Memory B cell (primary cell): ENCODE measurements around the gene ZNF536.
"Not testable (repeated sequence)": the region's sequence is repeated elsewhere in the genome, so short reads cannot be mapped to it uniquely, and the experiment has no call there.

Experiments
- ATAC-seq: fragments of 150-1000 bp; cut with Tn5 transposase; 2 replicates; pipeline ENCODE4 v1.10.0; 2021; ENCODE audit warnings: low read depth, mild to moderate bottlenecking, moderate library complexity
- DNase-seq, 2 donors: peaks; one replicate each; pipeline ENCODE4 v3.0.0; 2022; ENCODE audit warnings: low spot score in 2 of 2
- H3K27ac Mint-ChIP-seq: one replicate; pipeline ENCODE4 v1.8.0; 2022; ENCODE audit warnings: mild to moderate bottlenecking, moderate library complexity, mixed read lengths
- H3K27me3 Mint-ChIP-seq: one replicate; pipeline ENCODE4 v1.8.0; 2022; ENCODE audit warnings: mixed read lengths
- H3K36me3 Mint-ChIP-seq: one replicate; pipeline ENCODE4 v1.8.0; 2022; ENCODE audit warnings: mild to moderate bottlenecking, mixed read lengths
- H3K4me1 Mint-ChIP-seq: one replicate; pipeline ENCODE4 v1.8.0; 2022; ENCODE audit warnings: mixed read lengths
- H3K4me3 Mint-ChIP-seq: one replicate; pipeline ENCODE4 v1.8.0; 2022; ENCODE audit warnings: mild to moderate bottlenecking, moderate library complexity, mixed read lengths
- H3K9me3 Mint-ChIP-seq: one replicate; pipeline ENCODE4 v1.8.0; 2022; ENCODE audit warnings: mixed read lengths

ZNF536 gene

DNA sequence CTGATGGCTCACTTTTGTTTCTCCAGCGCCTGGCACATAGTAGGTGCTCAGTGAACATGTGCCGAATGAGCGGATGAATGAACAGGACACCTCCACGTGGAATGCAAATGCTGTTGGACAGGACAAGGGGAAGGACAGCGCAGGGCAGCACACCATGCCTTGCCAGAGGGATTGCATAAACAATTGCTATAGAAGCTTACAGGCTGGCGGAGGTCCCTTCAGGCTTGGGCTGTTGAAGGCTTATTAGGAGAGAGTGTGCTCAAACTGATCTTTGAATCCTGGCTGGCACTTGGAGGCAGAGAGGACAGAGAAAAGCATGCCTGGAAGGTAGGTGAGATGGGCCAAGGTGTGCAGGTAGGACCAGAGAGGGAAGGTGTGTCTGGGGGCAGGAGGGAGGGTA is 35.9 kb upstream of the ZNF536 start:
- no peaks in the 10 kb centered on the region for H3K36me3 Mint-ChIP-seq
- H3K27ac Mint-ChIP-seq, result no peak overlapping the region
- H3K4me1 Mint-ChIP-seq, result no peaks in the 10 kb centered on the region
- peaks cover 4% of the 10 kb centered on the region for H3K9me3 Mint-ChIP-seq
- no peaks in the 10 kb centered on the region for H3K27me3 Mint-ChIP-seq
- H3K4me3 Mint-ChIP-seq, result no peak overlapping the region
- ATAC-seq (no peak), DNase-seq (no peak)

DNA sequence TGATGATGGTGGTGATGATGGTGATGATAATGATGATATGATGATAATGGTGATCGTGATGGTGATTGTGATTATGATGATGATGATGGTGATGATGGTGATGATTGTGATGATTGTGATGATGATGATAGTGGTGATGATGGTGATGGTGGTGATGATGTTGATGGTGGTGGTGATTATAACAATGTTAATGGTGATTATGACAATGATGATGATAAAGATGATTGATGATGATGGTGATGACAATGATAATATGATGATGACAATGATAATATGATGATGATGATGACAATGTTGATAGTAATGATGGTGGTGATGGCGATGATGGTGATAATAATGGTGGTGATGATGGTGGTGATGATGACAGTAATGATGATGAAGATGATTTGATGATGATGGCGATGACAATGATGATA is 34.1 kb upstream of the ZNF536 start:
- no peaks in the 10 kb centered on the region for H3K27me3 Mint-ChIP-seq
- H3K27ac Mint-ChIP-seq, result no peak overlapping the region
- DNase-seq (no peak), ATAC-seq (no peak)
- H3K9me3 Mint-ChIP-seq, result peaks cover 1% of the 10 kb centered on the region
- no peaks in the 10 kb centered on the region for H3K36me3 Mint-ChIP-seq
- H3K4me1 Mint-ChIP-seq, result no peaks in the 10 kb centered on the region
- no peak overlapping the region for H3K4me3 Mint-ChIP-seq

DNA sequence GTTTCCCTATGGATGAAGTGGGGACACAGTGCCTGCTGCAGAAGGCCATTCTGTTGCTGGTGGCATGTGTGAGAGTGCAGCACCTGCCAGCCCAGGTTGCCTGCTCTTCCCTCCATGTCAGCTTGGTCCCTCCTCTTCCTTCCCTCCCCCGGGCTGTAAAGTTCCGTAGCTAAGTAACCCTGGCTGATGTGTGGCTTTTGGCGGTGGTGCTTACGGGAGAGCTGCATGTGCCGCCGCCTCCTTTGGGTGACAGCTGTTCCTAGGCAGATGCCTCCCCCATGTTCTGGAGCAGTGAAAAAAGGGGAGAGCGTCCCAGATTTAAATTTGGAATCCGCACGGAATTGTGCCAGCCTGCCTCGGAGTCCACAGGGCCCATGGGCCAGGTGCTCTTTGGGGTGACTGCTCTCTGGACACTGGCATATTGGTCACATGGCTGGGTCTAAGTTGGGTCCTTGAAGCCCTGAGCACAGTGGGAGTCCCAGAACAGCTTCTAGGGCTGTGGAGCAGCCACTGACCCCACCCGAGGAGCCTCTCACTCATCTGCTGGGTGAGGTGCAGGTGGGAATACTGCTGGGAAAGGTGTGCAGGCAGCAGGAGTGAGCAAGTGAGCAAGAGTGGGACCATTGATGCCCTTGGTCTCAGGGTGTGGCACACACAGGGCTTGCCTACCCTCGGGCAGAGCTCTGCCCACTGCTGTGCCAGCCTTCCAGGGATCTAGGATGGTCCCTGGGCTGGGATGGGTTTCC is 33.1 kb upstream of the ZNF536 start:
- Mint-ChIP-seq H3K27me3 (no peaks in the 10 kb centered on the region), H3K36me3 (no peaks in the 10 kb centered on the region), H3K9me3 (peaks cover 1% of the 10 kb centered on the region), H3K4me3 (no peak overlapping the region), H3K4me1 (no peaks in the 10 kb centered on the region), H3K27ac (no peak overlapping the region)
- ATAC-seq (no peak), DNase-seq (no peak)

DNA sequence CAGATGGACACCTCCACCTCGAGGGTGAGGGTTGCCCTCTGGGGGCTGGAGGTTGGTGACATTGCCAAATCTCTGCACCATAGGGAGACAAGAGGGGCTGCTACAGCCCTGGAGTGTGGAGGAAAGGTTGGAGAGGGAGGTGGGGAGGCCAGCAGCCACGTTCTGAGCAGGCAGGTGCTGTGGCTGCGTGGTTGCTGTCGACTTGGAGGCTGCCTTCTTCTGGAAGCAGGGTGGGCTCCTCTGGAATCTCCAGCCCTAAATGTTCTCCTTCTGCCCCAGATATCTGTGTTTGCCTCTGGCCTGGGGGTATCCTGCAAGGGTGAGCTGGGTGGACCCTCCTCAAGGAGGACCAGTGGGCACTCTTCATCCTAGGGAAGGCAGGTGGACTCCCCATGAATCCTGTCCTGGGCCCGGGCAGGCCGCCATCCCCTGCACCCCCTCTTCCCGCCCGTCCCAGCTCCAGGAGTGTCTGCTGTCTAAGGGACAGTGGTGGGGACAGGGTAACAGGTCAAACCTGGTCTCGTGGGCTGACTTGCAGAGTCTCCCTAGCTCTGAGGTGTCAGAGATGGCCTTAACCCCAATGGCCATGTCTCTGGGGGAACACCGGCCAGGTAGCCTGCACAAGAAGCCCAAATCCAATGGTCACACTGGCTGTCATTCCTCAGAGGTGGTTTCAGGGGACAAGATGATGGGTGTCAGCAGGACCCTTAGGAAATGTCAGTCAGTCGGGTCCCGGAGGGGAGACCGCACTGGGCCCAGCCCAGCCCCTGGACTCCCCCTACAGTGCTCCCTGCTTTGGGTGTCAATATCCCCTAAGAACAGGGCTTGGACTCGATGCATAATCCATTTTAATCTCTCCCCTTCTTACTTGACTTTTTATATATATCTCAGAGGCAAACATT is 32.3 kb upstream of the ZNF536 start:
- peaks cover 1% of the 10 kb centered on the region for H3K9me3 Mint-ChIP-seq
- no peaks in the 10 kb centered on the region for H3K4me1 Mint-ChIP-seq
- H3K27ac Mint-ChIP-seq, result no peak overlapping the region
- no peak overlapping the region for H3K4me3 Mint-ChIP-seq
- H3K36me3 Mint-ChIP-seq, result no peaks in the 10 kb centered on the region
- no peaks in the 10 kb centered on the region for H3K27me3 Mint-ChIP-seq
- DNase-seq (no peak), ATAC-seq (no peak)

DNA sequence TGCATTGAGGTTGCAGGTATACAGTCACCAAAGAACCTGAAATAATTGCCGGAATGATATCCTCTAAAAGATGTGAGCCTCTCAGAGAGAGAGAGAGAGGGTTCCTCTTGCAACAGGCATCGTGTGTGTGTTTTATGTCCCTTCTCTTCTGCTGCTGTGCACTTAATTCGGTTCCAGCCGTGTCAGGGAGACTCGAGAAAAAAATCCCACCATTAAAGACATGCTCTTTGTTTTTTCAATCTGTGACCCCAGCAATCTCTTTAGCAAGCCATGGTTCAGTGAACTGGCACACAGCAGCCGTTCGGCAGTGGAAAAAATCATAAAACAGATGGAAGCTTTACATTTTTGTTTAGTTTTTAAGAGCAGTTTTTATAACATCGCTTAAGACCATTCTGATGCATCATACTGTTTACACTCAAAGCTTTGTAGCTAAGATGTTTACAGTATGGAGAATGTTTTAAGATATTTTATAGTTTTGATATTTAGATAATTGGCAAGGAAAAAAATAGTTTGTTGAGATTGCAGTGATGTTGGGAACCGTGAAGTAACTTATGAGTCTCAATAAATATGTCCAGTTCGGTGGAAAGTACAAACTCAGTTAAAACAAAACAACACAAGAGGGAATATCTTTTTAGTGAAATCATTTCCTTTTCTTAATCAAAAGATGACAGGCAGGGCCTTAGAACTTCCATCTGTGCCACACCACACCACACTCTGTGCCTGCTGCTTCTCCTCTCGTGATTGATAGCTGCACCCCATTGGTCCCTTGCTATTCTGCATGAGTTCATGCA is 31.2 kb upstream of the ZNF536 start:
- H3K9me3 Mint-ChIP-seq, result peaks cover 1% of the 10 kb centered on the region
- no peaks in the 10 kb centered on the region for H3K36me3 Mint-ChIP-seq
- DNase-seq, result no peak
- no peak for ATAC-seq
- H3K4me1 Mint-ChIP-seq, result no peaks in the 10 kb centered on the region
- no peaks in the 10 kb centered on the region for H3K27me3 Mint-ChIP-seq
- no peak overlapping the region for H3K4me3 Mint-ChIP-seq
- no peak overlapping the region for H3K27ac Mint-ChIP-seq

DNA sequence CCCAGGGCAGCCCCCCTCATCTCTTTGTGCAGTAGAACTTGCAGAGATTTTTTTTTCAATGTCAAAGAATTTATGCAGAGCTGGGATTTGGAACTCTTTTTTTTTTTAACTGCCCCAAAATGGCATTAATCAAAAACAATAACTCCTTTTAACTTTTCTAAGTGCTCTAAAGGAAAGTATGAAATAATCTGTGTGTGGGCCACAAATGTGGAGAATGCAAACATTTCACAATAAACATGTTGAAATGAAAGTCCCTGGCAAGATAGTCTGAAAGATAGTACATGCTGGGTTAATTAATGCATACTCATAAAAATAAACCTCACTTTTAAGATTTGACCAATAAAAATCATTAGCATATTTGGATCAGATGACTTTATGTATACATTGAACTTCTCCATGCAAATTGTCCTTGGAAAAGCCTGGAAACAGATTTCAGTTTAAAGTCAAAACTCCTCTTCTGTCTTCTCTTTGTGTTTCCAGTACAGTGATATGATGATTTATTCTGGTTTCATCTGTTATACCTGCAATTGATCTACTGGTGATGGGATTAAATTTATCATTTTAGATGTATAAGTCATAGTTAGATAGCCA is 30.5 kb upstream of the ZNF536 start:
- no peak for DNase-seq
- Mint-ChIP-seq H3K4me1 (no peaks in the 10 kb centered on the region), H3K4me3 (no peak overlapping the region), H3K9me3 (no peaks in the 10 kb centered on the region), H3K27me3 (no peaks in the 10 kb centered on the region), H3K36me3 (no peaks in the 10 kb centered on the region), H3K27ac (no peak overlapping the region)
- no peak for ATAC-seq

DNA sequence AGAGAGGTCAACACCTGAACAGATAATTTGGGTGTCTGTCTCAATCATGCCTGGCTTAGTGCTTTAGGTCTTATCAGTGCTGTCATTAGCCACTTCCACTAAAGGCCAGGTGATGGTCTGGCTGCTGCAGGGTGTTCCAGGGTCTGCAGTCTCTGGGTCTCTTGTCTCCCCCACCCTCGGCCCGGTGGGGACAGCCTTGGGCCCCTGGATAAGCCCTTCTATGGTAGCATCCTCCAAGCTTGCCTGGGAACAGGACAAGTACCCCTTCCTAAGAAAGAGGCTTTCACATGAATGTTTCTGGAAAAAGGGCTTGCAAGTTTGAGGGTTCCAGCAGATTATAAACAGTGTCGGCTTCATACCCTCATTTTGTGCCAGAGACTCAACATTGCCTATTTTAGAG is 29.3 kb upstream of the ZNF536 start:
- Mint-ChIP-seq H3K4me1 (no peaks in the 10 kb centered on the region), H3K9me3 (no peaks in the 10 kb centered on the region), H3K4me3 (no peak overlapping the region), H3K36me3 (no peaks in the 10 kb centered on the region), H3K27ac (no peak overlapping the region), H3K27me3 (no peaks in the 10 kb centered on the region)
- ATAC-seq (no peak), DNase-seq (no peak)

DNA sequence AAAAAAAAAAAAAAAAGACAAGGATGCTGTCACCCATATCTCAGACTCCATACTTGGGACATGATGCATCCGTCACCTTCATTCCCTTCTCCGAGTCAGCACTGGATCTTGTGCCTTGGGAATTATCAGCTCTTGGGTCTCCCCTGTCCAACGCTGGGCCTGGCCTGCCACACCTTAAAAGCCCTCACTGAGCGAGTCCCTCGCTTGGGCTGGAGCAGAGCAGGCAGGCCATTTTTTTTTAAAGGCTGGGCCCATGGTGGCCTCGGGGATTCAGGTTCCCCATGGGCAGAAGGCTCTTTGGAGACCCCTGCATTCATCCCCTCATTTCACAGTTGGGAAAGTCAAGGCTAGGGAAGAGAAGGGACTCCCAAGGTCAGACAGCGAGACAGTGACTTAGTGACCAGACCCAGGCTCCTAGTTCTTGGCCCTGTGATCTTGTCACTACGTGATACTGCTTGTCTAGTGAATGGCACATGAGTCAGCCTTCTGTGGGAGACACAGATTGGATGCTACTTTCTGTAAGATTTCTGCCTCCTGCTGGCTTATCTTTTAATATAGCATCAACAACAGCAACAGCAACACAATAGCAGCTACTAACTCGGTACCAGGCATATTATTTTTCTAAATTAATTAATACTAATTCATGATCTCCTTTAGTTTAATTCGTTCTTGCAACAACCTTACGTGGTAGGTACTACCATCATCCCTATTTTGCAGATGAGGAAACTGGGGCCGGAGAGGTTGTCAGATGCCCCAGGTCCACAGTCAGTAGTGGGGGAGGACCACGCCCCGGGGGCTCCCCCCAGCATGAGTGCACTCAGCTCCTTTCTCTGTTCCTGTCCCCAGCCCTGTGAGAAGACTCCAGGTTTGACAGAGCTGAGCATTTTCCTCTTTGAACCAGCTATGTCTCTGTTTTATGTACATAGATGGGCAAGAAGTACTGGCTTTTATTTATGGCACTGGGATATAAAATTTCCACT is 27.4 kb upstream of the ZNF536 start:
- H3K4me3 Mint-ChIP-seq, result no peak overlapping the region
- no peaks in the 10 kb centered on the region for H3K4me1 Mint-ChIP-seq
- no peak overlapping the region for H3K27ac Mint-ChIP-seq
- DNase-seq (no peak), ATAC-seq (no peak)
- H3K27me3 Mint-ChIP-seq, result no peaks in the 10 kb centered on the region
- no peaks in the 10 kb centered on the region for H3K9me3 Mint-ChIP-seq
- no peaks in the 10 kb centered on the region for H3K36me3 Mint-ChIP-seq

DNA sequence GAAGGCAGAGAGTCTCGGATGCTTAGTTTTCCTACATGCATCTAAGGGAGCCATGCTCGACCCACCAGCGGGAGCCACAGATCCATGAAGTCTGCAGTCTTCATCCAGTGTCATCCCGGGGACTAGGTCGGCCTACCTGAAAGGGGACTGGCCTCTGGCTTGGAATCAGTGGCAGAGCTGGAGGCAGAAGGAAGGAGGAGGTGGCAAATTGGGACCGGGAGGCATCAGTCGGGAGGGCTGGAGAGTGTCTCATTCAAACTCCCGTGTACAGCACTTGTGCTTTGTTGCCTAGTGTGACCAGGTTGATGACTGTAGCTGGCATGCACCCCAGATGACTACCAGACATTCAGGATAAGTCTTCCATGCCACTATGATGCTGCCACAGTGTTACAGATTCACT is 26.5 kb upstream of the ZNF536 start:
- H3K27me3 Mint-ChIP-seq, result no peaks in the 10 kb centered on the region
- H3K36me3 Mint-ChIP-seq, result no peaks in the 10 kb centered on the region
- DNase-seq (no peak), ATAC-seq (no peak)
- no peak overlapping the region for H3K27ac Mint-ChIP-seq
- no peaks in the 10 kb centered on the region for H3K9me3 Mint-ChIP-seq
- H3K4me1 Mint-ChIP-seq, result no peaks in the 10 kb centered on the region
- H3K4me3 Mint-ChIP-seq, result no peak overlapping the region

DNA sequence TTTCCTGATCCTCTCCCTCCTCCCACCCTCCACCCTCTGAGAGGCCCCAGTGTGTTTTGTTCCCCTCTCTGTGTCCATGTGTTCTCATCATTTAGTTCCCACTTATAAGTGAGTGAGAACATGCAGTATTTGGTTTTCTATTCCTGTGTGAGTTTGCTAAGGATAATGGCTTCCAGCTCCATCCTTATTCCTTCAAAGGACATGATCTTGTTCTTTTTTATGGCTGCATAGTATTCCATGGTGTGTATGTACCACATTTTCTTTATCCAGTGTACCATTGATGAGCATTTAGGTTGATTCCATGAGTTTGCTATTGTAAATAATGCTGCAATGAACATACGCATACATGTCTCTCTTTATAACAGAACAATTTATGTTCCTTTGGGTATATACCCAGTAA is 25.7 kb upstream of the ZNF536 start:
- not testable (repeated sequence) for H3K4me3 Mint-ChIP-seq, DNase-seq, H3K4me1 Mint-ChIP-seq, H3K27ac Mint-ChIP-seq, H3K36me3 Mint-ChIP-seq, H3K27me3 Mint-ChIP-seq, ATAC-seq, H3K9me3 Mint-ChIP-seq

DNA sequence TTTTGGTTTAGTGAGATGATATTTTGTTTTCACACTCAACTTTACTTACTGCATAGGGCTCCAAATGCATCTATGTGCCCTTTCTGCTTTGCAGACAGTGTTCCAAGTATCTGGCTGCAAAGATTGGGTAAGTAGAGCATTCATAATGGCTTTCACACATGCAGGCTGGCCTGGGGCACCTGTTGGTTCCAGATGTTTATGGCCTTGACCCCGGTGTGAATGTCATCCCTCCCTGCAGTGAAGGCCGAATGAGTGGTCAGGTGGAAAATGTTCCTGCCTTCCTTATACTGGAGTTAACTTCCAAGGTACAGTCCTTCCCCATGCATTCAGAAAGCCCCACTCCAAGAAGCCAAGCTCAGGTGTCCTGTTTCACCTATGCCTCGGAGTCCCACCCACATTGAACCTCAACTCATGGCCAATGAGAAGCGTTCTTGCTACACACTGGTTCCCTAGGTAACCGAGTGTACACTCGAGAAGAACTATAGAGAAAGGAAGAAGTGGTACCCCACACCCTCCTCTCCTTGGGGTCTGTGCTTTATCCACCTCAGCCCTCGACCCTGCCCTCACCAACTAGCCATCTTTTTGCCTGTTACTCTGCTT is 23.0 kb upstream of the ZNF536 start:
- ATAC-seq, result no peak
- Mint-ChIP-seq H3K27me3 (no peaks in the 10 kb centered on the region), H3K4me1 (no peaks in the 10 kb centered on the region), H3K9me3 (no peaks in the 10 kb centered on the region), H3K27ac (no peak overlapping the region), H3K36me3 (no peaks in the 10 kb centered on the region), H3K4me3 (no peak overlapping the region)
- no peak for DNase-seq

DNA sequence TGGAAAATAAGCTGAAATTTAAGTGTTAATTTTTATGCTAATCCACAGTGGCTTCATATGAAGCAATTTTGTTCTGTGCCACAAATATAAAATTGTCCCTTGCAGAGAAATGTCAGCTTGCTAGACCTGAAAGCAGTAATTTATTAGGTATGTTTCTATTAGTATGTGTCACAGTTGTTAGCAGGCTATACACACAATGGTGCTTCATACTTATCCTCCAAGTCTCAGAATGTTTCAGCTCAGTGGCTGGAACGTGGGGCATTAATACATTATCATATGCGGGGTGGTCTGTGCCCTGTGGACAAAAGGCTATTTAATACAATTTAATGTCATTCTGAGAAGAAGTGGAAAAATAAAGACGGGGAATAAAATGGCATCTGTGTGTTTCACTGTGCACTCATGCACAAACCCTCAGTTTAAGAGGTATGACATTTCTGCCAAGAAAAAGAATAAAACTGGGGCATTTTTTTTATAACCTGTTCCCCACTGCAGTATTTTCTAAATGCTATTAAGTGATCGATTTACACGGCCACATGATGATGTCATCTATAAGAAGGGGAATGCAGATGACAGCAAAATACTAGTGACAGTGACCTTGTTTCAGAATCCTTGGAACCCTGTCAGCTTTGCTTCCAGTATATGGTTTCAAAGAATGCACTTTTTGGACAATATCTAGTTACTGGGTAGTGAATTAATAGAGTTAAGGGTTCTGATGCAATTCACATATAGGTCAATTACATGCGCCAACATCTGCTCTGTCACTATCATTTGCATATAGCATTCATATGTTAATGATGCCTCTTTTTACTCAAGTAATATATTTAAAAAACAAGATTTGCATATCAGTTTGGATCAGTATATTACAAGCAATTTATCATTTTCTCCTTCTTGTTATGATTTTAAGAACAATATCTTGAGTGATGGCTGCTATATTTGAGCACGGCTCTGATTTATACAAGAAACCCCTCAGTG is 21.2 kb upstream of the ZNF536 start:
- no peaks in the 10 kb centered on the region for H3K36me3 Mint-ChIP-seq
- DNase-seq, result no peak
- H3K9me3 Mint-ChIP-seq, result no peaks in the 10 kb centered on the region
- H3K27me3 Mint-ChIP-seq, result no peaks in the 10 kb centered on the region
- H3K4me1 Mint-ChIP-seq, result no peaks in the 10 kb centered on the region
- ATAC-seq, result no peak
- H3K4me3 Mint-ChIP-seq, result no peak overlapping the region
- H3K27ac Mint-ChIP-seq, result no peak overlapping the region
